PC-3 (cell line): ENCODE measurements around the gene MINDY4B. TPM values are rescaled to one million over a fixed set of nuclear protein-coding genes. Genes with fewer than 3 reads are reported as not detected.

Source experiments
- ATAC-seq: fragments of 200-7000 bp; cut with Tn5 transposase; 2 replicates; pipeline ENCODE4 v1.9.1; 2020; ENCODE audit warnings: mild to moderate bottlenecking, moderate library complexity
- BruUV-seq: library from RNA; stranded (reverse); fragments of 400-500 nt; replicated peaks from 2 replicates; lab custom pipeline; 2021; lab: Mats Ljungman, UMichigan
- CTCF ChIA-PET: fragments of 300-600 bp; sonication (Branson Sonifier 250); formaldehyde crosslinking; loops from one replicate; lab custom pipeline; 2022; ENCODE audit warnings: antibody characterized with exemption; lab: Charles Lee
- POLR2A ChIA-PET: fragments of 300-600 bp; sonication (Branson Sonifier 250); formaldehyde crosslinking; loops from one replicate; lab custom pipeline; 2022; ENCODE audit warnings: antibody characterized with exemption; ENCODE audit not compliant: unreplicated experiment; lab: Charles Lee
- DNase-seq: peaks from one replicate; pipeline ENCODE4 v3.0.0-alpha.2; 2015
- H2AFZ ChIP-seq: fragments of 300-600 bp; sonication (generic); 2 replicates; pipeline ENCODE4 v1.6.0; 2016; ENCODE audit warnings: antibody characterized with exemption, low read length
- H3F3A ChIP-seq: fragments of 300-600 bp; sonication (generic); one replicate; pipeline ENCODE4 v1.6.0; 2017; ENCODE audit warnings: antibody characterized with exemption, low read length, control low read depth, mild to moderate bottlenecking; ENCODE audit not compliant: unreplicated experiment
- H3K27ac ChIP-seq: fragments of 300-600 bp; sonication (generic); 2 replicates; pipeline ENCODE4 v1.5.1; 2016; ENCODE audit warnings: mild to moderate bottlenecking, low read length
- H3K27me3 ChIP-seq: fragments of 300-600 bp; sonication (generic); 2 replicates; pipeline ENCODE4 v1.6.1; 2016; ENCODE audit warnings: low read length, mixed read lengths
- H3K36me3 ChIP-seq: fragments of 300-600 bp; sonication (generic); 2 replicates; pipeline ENCODE4 v1.6.1; 2016; ENCODE audit warnings: low read depth, mixed run types, low read length, mixed read lengths
- H3K4me1 ChIP-seq: fragments of 300-600 bp; sonication (generic); 2 replicates; pipeline ENCODE4 v1.5.1; 2016; ENCODE audit warnings: low read length; ENCODE audit not compliant: insufficient read depth
- H3K4me2 ChIP-seq: fragments of 300-600 bp; sonication (generic); 2 replicates; pipeline ENCODE4 v1.6.0; 2016; ENCODE audit warnings: low read length
- H3K4me3 ChIP-seq: fragments of 300-600 bp; sonication (generic); 2 replicates; pipeline ENCODE4 v1.5.1; 2016; ENCODE audit warnings: mild to moderate bottlenecking, low read length, mixed read lengths
- H3K79me2 ChIP-seq: fragments of 300-600 bp; sonication (generic); 2 replicates; pipeline ENCODE4 v1.6.1; 2017; ENCODE audit warnings: low read length, mixed read lengths
- H3K9ac ChIP-seq: fragments of 300-600 bp; sonication (generic); 2 replicates; pipeline ENCODE4 v1.6.0; 2016; ENCODE audit warnings: mild to moderate bottlenecking, low read length
- H3K9me2 ChIP-seq: fragments of 300-600 bp; sonication (generic); replicated peaks from 2 replicates; pipeline ENCODE4 v1.6.1; 2016; ENCODE audit warnings: mixed run types, low read length, mixed read lengths
- H3K9me3 ChIP-seq: fragments of 300-600 bp; sonication (generic); 2 replicates; pipeline ENCODE4 v1.6.1; 2016; ENCODE audit warnings: low read length, mixed read lengths
- H4K20me1 ChIP-seq: fragments of 300-600 bp; sonication (generic); 2 replicates; pipeline ENCODE4 v1.6.1; 2016; ENCODE audit warnings: low read length, mixed read lengths
- EZH2 ChIP-seq: fragments of 300-600 bp; sonication (generic); IDR thresholded peaks from one replicate; pipeline ENCODE4 v1.6.1; 2017; ENCODE audit warnings: antibody characterized with exemption, mild to moderate bottlenecking, low read length; ENCODE audit not compliant: unreplicated experiment
- EZH2phosphoT487 ChIP-seq: fragments of 300-600 bp; sonication (generic); IDR thresholded peaks from 2 replicates; pipeline ENCODE4 v1.6.1; 2018; ENCODE audit warnings: mild to moderate bottlenecking, antibody characterized with exemption, low read length, borderline replicate concordance
- intact Hi-C: fragments of 100-400 bp; cut with micrococcal nuclease; formaldehyde crosslinking; loops from 2 replicates; pipeline ENCODE4 v1.9.0; 2023
- total RNA-seq: library from RNA; depleted of rRNA; stranded (reverse); fragments of >200 nt; gene quantifications from 2 replicates; pipeline ENCODE4 v1.2.3, GENCODE V29; 2014
- TF ChIP-seq, protein P1 (sequence below): fragments of 300-600 bp; sonication (generic); conservative IDR thresholded peaks from 2 replicates; pipeline ENCODE4 v1.5.1; 2017; ENCODE audit warnings: antibody characterized with exemption, low read depth, mild to moderate bottlenecking, low read length

Gene MINDY4B
- total RNA-seq, 1 experiment from 2014 or later = not detected

DNA sequence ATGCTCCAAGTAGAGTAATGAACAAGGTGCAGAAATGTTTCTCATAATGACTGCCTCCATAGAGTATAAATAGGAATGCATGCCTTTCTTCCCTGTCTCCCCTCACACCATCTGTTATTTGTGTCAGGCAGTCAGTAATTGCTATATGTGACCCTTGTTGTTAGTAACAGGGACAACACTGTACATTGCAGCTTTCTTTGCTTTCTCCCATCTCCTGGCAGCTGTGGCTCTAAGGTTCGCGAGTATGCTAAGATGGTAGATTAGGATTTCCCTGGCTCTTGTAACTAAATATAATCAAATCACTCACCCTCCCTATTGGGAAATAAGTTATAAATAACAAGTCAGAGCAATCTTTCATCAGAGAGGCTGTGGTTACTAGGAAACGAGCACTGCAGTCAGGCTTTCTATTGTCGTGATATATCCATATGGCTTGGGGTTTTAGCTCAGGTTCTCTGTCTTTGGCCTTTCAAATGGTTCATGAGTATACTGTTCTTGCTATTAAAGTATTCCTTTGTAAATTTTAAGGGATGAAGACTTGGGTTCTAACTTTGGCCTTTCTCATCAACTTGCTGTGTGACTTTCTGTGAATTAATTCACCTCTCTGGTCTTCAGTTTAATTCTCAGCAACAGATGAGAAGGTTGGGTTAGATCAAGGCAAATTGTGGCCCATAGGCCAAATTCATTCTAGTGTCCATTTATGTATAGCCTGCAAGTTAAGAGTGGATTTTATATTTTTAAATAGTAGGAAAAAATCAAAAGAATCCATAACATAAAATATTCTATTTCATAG lies 8.1 kb upstream of the MINDY4B start:
- intact Hi-C loops = no loop called here
- Histone ChIP-seq H3K27me3 (peaks cover 88% of the 10 kb centered on the region), H2AFZ (no peak overlapping the region), H3K27ac (no peak overlapping the region), H3F3A (no peaks in the 10 kb centered on the region), H3K9me3 (no peaks in the 10 kb centered on the region), H3K9me2 (no peaks in the 10 kb centered on the region), H3K79me2 (no peaks in the 10 kb centered on the region), H3K4me1 (no peaks in the 10 kb centered on the region), H3K9ac (no peak overlapping the region), H3K36me3 (no peaks in the 10 kb centered on the region), H4K20me1 (no peaks in the 10 kb centered on the region), H3K4me3 (no peak overlapping the region), H3K4me2 (no peak overlapping the region)
- ATAC-seq (no peak), DNase-seq (no peak)
- ChIA-PET POLR2A (no interaction called here), CTCF (no interaction called here)
- TF ChIP-seq, protein P1, sequence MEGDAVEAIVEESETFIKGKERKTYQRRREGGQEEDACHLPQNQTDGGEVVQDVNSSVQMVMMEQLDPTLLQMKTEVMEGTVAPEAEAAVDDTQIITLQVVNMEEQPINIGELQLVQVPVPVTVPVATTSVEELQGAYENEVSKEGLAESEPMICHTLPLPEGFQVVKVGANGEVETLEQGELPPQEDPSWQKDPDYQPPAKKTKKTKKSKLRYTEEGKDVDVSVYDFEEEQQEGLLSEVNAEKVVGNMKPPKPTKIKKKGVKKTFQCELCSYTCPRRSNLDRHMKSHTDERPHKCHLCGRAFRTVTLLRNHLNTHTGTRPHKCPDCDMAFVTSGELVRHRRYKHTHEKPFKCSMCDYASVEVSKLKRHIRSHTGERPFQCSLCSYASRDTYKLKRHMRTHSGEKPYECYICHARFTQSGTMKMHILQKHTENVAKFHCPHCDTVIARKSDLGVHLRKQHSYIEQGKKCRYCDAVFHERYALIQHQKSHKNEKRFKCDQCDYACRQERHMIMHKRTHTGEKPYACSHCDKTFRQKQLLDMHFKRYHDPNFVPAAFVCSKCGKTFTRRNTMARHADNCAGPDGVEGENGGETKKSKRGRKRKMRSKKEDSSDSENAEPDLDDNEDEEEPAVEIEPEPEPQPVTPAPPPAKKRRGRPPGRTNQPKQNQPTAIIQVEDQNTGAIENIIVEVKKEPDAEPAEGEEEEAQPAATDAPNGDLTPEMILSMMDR = no peak
- no TSS peak for BruUV-seq

DNA sequence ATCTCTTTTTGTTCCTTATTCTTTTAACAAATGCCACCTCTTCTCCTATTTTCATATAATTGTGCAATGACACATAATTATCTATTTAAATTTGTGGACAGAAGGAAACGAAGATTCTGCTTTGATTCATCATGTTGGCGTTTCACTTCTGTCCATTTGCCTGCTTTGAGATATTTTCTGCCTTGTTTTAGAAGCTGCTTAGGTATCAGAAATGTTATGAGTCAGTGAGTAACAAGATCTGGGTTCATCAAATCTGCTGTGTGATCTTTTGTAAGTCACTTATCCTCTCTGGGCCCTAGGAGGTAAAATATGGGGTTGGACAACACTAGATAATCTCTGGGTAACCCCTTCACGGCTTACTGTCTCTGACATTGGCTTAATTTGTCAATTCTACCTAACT lies 7.3 kb upstream of the MINDY4B start:
- H4K20me1 ChIP-seq = no peaks in the 10 kb centered on the region
- no peak overlapping the region for H3K4me2 ChIP-seq
- intact Hi-C loops = no loop called here
- H3K4me3 ChIP-seq = no peak overlapping the region
- POLR2A ChIA-PET = no interaction called here
- no peaks in the 10 kb centered on the region for H3K36me3 ChIP-seq
- H3F3A ChIP-seq = no peaks in the 10 kb centered on the region
- no peak overlapping the region for H3K27ac ChIP-seq
- H3K4me1 ChIP-seq = no peaks in the 10 kb centered on the region
- H3K79me2 ChIP-seq = no peaks in the 10 kb centered on the region
- no TSS peak for BruUV-seq
- H2AFZ ChIP-seq = no peak overlapping the region
- ATAC-seq (no peak), DNase-seq (no peak)
- H3K9me3 ChIP-seq = 0 out of 2 replicates have a peak, but pooled peaks cover 3% of the 10 kb centered on the region
- CTCF ChIA-PET = no interaction called here
- TF ChIP-seq EZH2 (no peak), EZH2phosphoT487 (no peak)
- TF ChIP-seq, protein P1 = no peak
- no peak overlapping the region for H3K9ac ChIP-seq
- peaks cover 88% of the 10 kb centered on the region for H3K27me3 ChIP-seq
- no peaks in the 10 kb centered on the region for H3K9me2 ChIP-seq

DNA sequence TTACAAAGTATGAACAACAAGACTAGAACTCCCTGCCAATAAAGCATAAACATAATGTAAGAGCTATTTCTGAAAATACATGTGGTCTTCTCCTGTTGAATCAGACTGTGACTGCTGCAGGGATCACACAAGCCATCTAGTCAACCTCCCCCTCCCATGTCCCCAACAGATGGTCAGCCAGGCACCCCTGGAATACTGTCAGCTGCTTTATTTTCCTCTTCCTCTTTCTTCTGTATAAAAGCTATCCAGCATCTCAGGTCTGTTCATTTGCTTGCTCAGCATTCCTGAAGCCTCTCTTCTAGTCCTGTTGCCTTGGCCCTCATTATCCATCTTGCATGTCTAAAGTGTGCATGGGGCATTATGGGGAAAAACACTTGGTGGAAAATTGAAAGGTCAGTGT lies 6.5 kb upstream of the MINDY4B start:
- H3K36me3 ChIP-seq = no peaks in the 10 kb centered on the region
- POLR2A ChIA-PET = no interaction called here
- no peak overlapping the region for H3K4me2 ChIP-seq
- no peak for ATAC-seq
- CTCF ChIA-PET = no interaction called here
- DNase-seq = no peak
- no peaks in the 10 kb centered on the region for H3K4me1 ChIP-seq
- intact Hi-C loops = no loop called here
- 0 out of 2 replicates have a peak, but pooled peaks cover 7% of the 10 kb centered on the region for H3K9me3 ChIP-seq
- no peak for TF ChIP-seq EZH2
- TF ChIP-seq, protein P1 = no peak
- no peak for TF ChIP-seq EZH2phosphoT487
- H3K27me3 ChIP-seq = peaks cover 85% of the 10 kb centered on the region
- H3K27ac ChIP-seq = no peak overlapping the region
- H4K20me1 ChIP-seq = no peaks in the 10 kb centered on the region
- no peaks in the 10 kb centered on the region for H3F3A ChIP-seq
- no peaks in the 10 kb centered on the region for H3K9me2 ChIP-seq
- H3K9ac ChIP-seq = no peak overlapping the region
- H2AFZ ChIP-seq = no peak overlapping the region
- H3K79me2 ChIP-seq = no peaks in the 10 kb centered on the region
- no TSS peak for BruUV-seq
- no peak overlapping the region for H3K4me3 ChIP-seq
